Glutamatergic neuron (in vitro differentiated cells): ENCODE results near the gene RNF148. TPM values are rescaled to one million over a fixed set of nuclear protein-coding genes. Genes with fewer than 3 reads are reported as not detected.

Source experiments
- DNase-seq: peaks from one replicate; pipeline ENCODE4 v3.0.0; 2022
- H3K27ac Mint-ChIP-seq: one replicate; pipeline ENCODE4 v1.8.0; 2020; ENCODE audit warnings: mild to moderate bottlenecking, mixed read lengths, inconsistent platforms; ENCODE audit not compliant: unreplicated experiment
- H3K27me3 Mint-ChIP-seq: one replicate; pipeline ENCODE4 v1.8.0; 2020; ENCODE audit warnings: mild to moderate bottlenecking, moderate library complexity, mixed read lengths, inconsistent platforms; ENCODE audit not compliant: unreplicated experiment
- H3K36me3 Mint-ChIP-seq: one replicate; pipeline ENCODE4 v1.8.0; 2020; ENCODE audit warnings: mild to moderate bottlenecking, mixed read lengths, inconsistent platforms; ENCODE audit not compliant: unreplicated experiment
- H3K4me1 Mint-ChIP-seq: one replicate; pipeline ENCODE4 v1.8.0; 2020; ENCODE audit warnings: mild to moderate bottlenecking, low read depth, mixed read lengths, inconsistent platforms; ENCODE audit not compliant: unreplicated experiment
- H3K4me3 Mint-ChIP-seq: one replicate; pipeline ENCODE4 v1.8.0; 2020; ENCODE audit warnings: mild to moderate bottlenecking, mixed read lengths, inconsistent platforms; ENCODE audit not compliant: unreplicated experiment
- H3K9me3 Mint-ChIP-seq: one replicate; pipeline ENCODE4 v1.8.0; 2020; ENCODE audit warnings: mild to moderate bottlenecking, moderate library complexity, mixed read lengths, inconsistent platforms; ENCODE audit not compliant: unreplicated experiment
- total RNA-seq: library from RNA; stranded (reverse); fragmentation: NEBNext Ultra II Directional; extraction: Animal tissue kit (Norgen Biotek cat#: 25700); gene quantifications from one replicate; pipeline ENCODE4 v1.2.1, GENCODE V29; 2021; ENCODE audit not compliant: unreplicated experiment
- TF ChIP-seq, protein P1 (sequence below): fragments of 200-600 bp; sonication (generic); IDR thresholded peaks from one replicate; pipeline ENCODE4 v1.5.0; 2021; ENCODE audit not compliant: partially characterized antibody, unreplicated experiment

Gene RNF148
- total RNA-seq, 1 donor from 2014 or later: not detected

- Mint-ChIP-seq H3K27me3 (peaks cover 2% of the 10 kb centered on the region), H3K27ac (no peak overlapping the region), H3K9me3 (no peaks in the 10 kb centered on the region), H3K4me1 (no peaks in the 10 kb centered on the region), H3K36me3 (no peaks in the 10 kb centered on the region), H3K4me3 (no peak overlapping the region)
- no peak for DNase-seq
- TF ChIP-seq, protein P1, sequence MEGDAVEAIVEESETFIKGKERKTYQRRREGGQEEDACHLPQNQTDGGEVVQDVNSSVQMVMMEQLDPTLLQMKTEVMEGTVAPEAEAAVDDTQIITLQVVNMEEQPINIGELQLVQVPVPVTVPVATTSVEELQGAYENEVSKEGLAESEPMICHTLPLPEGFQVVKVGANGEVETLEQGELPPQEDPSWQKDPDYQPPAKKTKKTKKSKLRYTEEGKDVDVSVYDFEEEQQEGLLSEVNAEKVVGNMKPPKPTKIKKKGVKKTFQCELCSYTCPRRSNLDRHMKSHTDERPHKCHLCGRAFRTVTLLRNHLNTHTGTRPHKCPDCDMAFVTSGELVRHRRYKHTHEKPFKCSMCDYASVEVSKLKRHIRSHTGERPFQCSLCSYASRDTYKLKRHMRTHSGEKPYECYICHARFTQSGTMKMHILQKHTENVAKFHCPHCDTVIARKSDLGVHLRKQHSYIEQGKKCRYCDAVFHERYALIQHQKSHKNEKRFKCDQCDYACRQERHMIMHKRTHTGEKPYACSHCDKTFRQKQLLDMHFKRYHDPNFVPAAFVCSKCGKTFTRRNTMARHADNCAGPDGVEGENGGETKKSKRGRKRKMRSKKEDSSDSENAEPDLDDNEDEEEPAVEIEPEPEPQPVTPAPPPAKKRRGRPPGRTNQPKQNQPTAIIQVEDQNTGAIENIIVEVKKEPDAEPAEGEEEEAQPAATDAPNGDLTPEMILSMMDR: no peak
Observed at GRCh38 chr7:122738947-122739346, 36.2 kb upstream of the RNF148 start.

DNA sequence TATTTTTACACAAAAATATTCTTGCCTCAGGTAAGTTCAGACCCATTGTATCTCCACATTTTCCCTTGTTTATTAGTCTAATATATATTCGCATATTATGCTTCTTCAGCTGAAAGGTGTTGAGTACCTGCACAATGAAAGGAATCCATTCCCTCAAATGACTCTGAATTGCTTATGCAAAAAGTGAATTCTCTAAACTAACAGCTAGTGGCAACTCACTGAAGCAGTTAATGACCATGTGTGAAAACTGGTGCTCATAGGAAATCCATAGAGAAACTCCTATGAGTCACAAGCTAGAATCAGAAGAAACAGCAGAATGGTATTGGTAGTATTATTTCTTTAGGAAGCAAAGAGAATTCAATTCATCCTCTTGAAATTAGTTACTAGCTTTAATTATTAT lies 33.5 kb upstream of the RNF148 start:
- no peak overlapping the region for H3K27ac Mint-ChIP-seq
- TF ChIP-seq, protein P1: no peak
- no peaks in the 10 kb centered on the region for H3K36me3 Mint-ChIP-seq
- H3K27me3 Mint-ChIP-seq: peaks cover 2% of the 10 kb centered on the region
- DNase-seq: no peak
- no peaks in the 10 kb centered on the region for H3K9me3 Mint-ChIP-seq
- H3K4me3 Mint-ChIP-seq: no peak overlapping the region
- H3K4me1 Mint-ChIP-seq: no peaks in the 10 kb centered on the region

GRCh38 chr7:122727759-122728158 lies 25.0 kb upstream of the RNF148 start:
- no peaks in the 10 kb centered on the region for H3K4me1 Mint-ChIP-seq
- H3K4me3 Mint-ChIP-seq: no peak overlapping the region
- H3K27me3 Mint-ChIP-seq: no peaks in the 10 kb centered on the region
- TF ChIP-seq, protein P1: no peak
- H3K27ac Mint-ChIP-seq: no peak overlapping the region
- no peaks in the 10 kb centered on the region for H3K36me3 Mint-ChIP-seq
- DNase-seq: no peak
- no peaks in the 10 kb centered on the region for H3K9me3 Mint-ChIP-seq

- TF ChIP-seq, protein P1: no peak
- H3K4me3 Mint-ChIP-seq: no peak overlapping the region
- H3K4me1 Mint-ChIP-seq: no peaks in the 10 kb centered on the region
- H3K9me3 Mint-ChIP-seq: no peaks in the 10 kb centered on the region
- no peak overlapping the region for H3K27ac Mint-ChIP-seq
- no peak for DNase-seq
- no peaks in the 10 kb centered on the region for H3K27me3 Mint-ChIP-seq
- no peaks in the 10 kb centered on the region for H3K36me3 Mint-ChIP-seq
Observed at GRCh38 chr7:122727354-122727753, 24.6 kb upstream of the RNF148 start.

- Mint-ChIP-seq H3K4me3 (no peak overlapping the region), H3K4me1 (no peaks in the 10 kb centered on the region), H3K27me3 (no peaks in the 10 kb centered on the region), H3K36me3 (no peaks in the 10 kb centered on the region), H3K9me3 (no peaks in the 10 kb centered on the region), H3K27ac (no peak overlapping the region)
- no peak for DNase-seq
- TF ChIP-seq, protein P1: no peak
Observed at GRCh38 chr7:122726881-122727280, 24.2 kb upstream of the RNF148 start.
